ENCODE data around the gene WDR44.
"Not testable (repeated sequence)": the region's sequence is repeated elsewhere in the genome, so short reads cannot be mapped to it uniquely, and the experiment has no call there.

WDR44 gene

DNA sequence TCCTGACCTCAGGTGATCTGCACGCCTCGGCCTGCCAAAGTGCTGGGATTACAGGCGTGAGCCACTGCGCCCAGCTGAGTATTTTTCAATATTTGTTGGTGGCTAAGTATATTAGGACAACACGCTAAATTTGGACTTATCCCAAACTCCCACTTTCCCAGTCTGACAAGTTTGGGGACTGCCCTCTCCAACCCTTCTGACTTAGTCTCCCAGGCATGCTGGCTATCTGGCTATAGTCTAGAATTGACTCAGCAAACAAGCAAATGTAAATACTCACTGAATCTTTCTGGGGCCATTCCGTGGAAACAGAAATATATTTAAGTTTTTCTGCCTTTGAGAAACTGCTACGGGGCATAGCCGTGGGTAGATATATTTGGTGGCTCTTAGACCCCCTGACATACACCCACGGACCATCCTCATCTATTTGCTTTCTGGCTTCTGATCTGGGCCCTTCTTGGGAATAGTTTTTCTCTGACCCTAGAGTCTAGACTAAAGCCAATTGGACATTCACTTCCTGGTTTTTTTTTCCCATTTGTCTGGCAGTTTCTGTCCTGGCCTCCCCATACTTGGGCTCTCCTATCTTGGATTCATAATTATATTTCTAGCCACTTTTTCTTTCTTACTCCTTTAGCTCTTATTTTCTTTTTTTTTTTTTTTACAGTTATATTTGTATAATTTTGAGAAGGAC lies 138.5 kb downstream of the WDR44 start:
- no peak for DNase-seq

DNA sequence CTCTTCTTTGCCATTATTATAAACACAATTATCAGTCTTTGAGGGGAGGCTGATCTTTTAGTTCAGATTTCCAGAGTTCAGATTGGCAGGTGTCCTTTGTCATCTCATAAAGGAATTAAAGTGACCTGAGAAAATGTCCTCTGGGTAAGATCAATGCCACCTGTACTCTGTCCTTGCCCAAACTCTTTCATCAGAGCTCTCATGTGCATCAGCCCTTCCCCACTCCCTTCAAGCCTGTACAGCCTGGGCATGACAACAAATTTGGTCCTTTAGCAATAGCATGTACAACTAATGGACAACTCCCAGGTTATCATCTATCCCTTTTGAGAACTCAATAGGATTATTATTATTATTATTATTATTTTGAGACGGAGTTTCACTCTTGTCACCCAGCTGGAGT lies 140.8 kb downstream of the WDR44 start:
- DNase-seq, result not testable (repeated sequence)

DNA sequence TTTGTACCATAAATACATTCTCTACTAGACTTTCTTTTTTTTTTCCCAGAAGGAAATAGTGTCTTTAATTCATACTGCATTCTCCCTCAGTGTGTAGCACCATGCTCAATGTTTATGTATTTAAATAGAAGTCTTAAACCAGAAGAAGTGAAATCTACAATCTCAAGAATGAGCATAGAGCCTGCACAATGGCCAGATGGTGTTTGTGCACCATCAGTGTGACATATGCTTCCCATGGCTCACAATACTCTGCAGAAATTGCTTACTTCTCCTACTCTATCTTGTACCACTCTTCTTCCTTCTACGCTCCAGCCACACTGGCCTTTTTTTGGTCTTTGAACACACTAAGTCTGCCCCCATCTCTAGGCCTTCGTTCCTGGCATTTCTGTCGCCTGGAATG lies 147.1 kb downstream of the WDR44 start:
- DNase-seq, result no peak

DNA sequence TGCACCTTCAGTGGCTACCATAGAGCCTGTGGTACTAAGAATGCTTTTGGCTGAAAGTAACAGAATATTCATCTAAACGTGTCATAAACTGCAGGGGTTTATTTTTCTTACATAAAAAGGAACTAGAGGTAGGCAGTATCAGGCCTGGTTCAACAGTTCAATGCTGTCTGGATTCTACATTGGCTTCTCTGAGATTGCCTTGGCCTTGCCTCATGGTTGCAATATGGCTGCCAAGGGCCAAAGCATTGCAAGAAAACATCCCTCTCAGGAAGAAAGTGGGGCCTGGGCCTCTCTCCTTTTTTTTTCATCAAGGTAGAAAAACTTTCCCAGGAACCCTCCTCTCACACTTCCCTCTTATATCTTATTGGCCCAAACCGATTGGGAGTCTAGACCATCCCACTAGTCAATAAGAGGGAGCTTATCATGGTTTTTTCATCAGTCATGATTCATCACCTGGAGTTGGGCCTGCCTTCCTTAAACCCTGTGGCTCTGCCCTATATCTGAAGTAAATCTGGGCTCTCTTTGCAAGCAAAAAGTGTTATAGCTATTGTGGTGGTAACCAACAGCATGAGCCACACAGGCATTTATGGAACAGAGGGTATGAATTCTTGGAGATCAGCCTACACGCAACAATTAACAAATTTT lies 147.9 kb downstream of the WDR44 start:
- DNase-seq, result no peak

DNA sequence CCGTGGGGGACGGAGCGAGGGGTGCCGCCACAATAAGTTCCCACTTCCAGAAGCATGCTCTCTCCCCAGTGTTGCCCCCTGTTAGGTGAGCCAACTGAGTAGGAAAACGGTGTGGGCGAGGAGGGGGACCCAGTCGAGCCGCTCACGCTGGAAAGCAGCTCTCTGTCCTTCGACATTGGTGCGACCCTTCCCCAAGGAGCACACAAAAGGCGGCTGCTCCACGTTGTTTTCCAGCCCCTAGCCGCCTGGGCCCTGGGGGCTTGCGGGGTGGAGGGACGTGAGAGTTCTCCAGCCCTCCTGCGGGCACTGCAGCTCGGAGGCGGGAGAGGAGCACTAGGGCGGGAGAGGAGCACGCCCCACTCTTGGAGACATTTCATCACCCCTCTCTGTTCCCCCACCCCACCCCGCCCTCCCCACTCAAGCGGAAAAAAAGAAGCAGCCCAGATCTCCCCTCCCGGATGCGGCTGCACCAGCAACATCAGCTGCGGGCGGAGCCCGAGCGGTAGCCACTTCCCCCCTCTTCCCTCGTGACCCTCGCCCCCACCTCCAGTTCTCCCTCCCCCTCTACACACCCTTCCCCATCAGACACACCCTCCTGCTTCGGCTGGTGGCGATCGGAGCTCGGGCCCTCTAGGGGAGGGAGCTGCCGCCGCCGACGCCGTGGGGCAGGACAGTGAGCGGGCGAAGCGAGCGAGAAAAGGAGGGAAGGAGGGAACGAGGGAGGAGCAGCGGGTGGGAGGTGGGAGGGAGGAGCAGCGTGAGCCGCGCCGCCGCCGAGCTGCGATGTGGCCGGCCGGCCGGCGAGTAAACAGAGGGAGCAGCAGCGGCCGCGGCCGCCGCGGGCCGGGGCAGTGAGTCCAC lies 149.4 kb downstream of the WDR44 start, which contains the start of gene DOCK11:
DOCK11 (plus strand) TSS at position 755 of the 861 bp plus-strand sequence. CDS start 157 bp downstream, outside the sequence.
- no peak for DNase-seq

DNA sequence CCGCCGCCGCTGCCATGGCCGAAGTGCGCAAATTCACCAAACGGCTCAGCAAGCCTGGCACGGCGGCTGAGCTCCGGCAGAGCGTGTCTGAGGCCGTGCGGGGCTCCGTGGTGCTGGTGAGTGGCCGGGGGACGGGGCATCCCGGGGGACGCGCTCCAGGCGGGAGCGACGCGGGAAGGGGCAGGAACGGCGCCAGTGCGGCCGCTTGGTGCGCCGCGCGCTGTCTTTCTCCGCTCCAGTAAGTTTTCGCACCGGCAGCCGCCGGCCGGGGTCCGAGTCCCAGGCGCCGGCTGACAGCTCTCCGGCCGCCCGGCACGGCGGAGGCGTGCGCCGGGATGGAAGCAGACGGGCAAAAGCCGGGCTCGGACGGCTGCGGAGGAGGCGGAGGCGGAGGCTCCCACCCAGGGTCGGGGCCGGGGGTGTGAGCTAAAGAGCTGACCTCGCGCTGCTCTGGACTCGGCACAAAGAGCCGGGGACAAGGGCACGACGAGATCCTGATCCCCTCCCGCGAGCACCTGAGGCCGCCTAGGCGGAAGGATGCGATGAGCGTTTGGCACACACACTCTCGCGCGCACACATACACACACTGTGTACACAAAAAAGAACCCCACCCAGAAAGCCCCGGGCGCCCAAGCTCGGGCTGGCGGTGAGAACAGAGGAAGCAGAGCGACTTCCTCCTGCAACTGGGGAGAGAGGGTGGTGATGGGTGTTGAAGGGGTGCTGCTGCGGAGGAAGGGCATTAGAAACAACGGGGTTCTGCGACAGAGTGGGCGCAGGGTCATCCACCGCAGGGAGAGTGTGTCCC lies 150.3 kb downstream of the WDR44 start:
- no peak for DNase-seq

DNA sequence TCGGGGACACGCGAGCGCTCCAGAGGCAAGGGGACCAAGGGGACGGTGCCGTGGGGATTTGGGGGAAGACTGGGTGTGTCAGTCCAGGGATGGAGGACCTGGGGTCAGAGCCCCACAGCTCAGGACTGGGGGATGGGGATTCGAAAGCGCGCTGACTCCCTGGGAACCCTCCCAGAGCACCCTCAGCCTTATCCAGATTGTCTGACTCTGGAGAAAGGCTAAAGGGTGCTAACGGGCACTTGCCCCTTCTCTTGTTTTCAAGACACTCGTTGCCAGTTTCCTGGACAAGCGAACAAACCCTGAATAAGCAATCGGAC lies 150.8 kb downstream of the WDR44 start:
- no peak for DNase-seq

DNA sequence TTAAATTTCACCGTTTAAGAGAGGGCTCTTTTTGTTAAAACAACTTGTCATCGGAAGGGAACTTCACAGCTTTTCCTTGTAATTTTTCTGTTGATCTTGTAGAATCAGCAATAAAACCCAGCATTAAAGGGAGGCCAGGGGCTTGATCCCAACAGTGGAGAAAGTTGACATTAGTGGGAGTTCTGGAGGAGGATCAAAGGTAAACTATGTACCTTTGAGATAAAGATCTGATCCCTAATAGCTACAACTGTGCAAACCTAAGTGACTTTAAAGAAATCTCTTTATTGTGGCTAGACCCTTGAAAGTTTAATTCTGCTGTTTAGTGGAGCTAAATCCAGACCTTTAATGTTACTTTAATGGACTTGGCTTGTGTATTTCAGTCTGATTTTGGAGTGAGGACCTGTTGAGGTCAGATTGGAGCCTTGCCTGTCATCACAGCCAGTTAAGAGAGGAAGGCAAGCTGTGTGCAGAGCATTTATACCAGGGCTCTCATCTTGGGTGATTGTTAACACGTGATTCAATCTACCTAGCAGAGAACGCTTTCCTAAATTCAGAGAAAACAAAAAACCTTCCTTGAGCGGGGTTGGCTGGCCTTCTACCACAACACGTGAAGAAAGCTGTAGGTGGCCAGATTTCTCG lies 151.4 kb downstream of the WDR44 start:
- no peak for DNase-seq

DNA sequence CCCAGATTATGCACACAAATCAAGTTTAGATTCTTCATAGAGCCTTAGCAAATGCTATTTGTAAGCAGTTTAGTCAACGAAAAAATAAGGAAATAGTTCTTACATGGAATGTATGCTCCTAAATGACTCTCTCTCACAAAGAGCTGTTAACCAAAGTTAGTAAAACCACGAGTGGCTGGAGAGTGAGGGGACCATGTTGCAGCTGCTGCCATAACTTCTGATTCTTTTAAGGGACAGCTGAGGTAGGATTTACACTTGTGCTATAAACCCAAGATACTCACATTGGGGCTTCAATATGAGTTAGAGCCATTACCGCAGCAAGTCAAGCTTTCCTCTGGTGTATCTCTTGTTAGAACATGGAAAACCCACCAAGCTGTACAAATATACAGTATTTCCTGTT lies 152.4 kb downstream of the WDR44 start:
- no peak for DNase-seq

DNA sequence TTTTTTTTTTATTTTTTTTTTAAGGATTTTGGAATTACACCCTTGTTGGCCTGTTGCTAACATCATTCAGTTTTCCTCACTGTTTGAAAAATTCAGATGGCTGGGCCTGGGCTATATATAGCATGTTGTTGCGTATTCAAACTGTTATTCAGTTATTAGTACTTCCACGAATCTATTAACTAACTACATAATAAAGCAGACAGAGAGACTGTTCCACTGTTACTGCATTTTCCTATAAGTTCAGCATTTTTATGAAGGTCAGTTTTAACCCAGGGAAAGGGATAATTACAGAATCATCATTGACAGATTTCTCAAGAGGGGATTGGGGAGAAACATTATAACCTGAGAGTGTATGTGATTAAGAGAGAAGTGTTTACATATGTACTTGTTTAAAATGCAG lies 152.8 kb downstream of the WDR44 start:
- DNase-seq, result no peak

DNA sequence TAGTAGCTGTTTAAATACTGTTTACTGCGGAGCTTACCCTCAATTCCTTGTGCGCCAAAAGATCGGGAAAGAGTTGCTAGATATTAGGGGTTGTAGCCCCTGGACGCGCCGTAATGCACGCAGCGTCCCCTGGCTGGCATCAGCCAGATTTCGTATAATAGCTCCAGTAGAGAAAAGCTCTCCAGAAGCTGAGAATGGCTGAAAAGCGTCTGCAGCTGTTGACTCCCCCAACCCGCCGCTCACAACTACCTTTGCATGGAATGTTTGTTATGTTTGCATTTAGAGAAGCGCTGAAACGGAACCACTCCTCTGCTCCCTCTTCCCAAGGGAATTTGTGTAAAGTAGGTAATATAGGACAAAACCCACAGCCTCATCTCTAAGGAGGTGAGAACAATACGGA lies 153.4 kb downstream of the WDR44 start:
- no peak for DNase-seq

All from NCI-H524 treated with DMSO at 0.1 percent for 48 hours (cell line).